ENCODE measurements around the gene DEGS2. TPM values are rescaled to one million over a fixed set of nuclear protein-coding genes. Genes with fewer than 3 reads are reported as not detected.

The DEGS2 gene
- total RNA-seq, 2 donors from 2014 or later: 0.18 TPM; not detected in 1

DNA sequence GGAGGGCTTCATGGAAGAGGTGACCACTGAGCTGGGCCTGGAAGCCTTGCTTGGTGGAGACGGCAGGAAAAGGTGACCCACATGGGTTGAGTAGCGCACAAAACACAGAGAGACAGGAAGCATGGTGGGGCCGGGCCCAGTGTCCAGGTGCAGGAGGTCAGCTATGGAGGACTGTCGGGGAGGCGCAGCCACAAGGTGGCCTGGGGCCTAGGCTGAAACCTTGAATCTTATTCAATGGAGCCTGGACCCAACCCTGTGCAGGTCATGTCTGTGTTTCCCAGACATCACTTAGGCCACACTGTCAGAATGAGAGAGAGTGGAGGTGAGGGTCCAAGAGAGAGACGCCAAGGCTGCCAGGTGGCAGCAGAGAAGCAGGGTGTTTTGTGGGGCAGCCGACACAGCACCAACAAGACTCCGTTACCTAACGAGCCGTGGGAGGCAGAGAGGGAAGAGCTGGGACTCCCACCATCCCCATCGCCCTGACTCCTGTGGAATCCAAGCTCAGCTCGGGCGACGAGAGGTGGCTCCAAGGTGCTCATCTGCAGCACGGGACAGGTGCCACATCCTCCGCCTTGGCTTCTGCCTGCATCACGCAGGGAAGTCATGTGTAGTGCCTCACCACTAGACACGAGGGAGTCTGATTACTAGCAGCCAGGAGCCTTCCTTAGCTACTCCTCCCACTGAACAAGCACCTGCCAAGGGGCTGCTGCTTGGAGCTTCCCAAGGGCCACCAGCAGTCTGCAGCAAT, 38.7 kb downstream of the DEGS2 start:
- DNase-seq (no peak), ATAC-seq (no peak)
- intact Hi-C loops (cut with DNase I): no loop called here

DNA sequence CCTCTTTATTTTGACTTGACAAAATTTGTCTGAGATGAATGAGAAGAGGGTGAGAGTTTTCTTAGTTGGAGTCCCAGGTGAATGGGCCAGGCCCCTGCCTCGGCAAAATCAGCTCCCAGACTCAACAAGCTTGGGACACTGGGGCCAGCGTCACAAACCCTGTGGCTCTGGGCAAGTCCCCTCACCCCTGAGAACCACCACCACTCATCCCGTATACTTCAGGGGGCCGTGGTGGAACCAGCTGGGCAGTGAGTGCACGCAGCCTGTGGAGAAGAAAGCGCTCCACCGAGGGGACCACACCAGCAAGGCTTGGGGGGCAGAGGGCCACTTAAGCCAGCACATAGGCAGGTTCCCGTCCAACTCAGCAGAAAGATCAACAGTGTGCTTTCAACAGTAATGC, 40.2 kb downstream of the DEGS2 start:
- intact Hi-C loops (cut with DNase I): no loop called here
- ATAC-seq (no peak), DNase-seq (no peak)

DNA sequence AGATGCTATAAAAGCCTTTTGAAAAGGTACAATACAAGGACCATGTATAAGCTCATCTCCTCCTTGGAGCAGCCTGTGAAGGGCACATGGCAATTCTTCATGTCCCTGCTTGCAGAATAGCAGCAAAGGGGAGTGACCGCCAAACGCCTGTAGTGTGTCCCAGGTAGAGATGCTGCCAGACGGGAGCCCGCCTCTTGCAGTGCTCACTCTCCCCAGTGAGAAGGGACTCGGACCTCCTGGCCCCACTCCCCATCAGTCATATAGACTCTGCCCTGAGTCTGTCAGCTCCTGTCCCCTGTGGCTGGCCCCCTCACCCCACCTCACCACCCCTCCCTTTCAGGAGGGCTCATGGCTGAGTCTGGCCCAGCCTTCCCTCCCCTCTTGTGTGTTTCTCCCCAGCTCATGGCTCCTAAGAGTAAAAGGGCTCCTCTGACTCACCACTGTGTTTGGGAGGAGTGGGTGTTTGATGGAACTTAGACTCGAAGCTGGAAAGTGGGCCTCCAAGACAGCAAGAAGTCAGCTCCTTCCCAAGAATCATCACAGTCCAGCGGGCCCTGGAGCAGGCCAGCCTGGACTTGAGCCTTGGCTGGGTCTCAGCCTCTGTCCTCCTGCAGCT, 40.9 kb downstream of the DEGS2 start:
- intact Hi-C loops (cut with DNase I): no loop called here
- no peak for ATAC-seq
- no peak for DNase-seq

DNA sequence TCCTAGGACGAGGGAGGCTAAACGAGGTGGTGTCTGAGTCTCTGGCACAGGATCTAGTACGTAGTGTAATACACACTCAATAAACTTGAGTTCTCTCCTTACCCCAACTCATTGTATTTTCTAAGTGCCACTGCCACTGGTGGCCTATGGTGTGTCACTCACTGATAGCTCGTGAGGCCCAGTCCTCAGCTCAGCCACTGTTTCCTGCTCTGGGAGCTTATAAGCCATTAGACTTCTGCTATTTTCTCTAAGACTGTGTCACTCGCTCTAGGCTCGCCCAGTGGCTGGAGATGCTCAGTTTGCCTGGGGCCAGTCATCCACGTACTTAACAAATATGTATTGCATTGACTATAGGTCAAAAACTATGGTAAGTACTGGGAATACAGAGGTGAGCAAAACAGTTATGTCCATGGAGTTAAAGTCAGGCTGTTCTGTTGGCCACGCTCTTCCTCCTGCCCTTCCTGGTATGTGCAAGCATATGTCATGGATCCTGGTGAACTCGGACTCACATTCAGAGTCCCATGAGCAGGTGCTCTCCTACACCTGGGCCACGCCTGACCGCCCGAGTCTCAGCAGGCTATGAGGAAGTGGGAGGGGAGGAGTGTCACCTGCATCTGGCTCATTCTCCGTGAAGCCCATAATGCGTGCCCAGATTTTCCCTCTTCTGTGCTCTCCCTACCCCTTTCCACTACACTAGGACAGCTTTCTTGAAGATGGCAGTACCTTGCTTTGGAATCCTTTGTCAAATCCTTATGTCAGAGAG, 41.6 kb downstream of the DEGS2 start:
- ATAC-seq: no peak
- no peak for DNase-seq
- intact Hi-C loops (cut with DNase I): no loop called here

DNA sequence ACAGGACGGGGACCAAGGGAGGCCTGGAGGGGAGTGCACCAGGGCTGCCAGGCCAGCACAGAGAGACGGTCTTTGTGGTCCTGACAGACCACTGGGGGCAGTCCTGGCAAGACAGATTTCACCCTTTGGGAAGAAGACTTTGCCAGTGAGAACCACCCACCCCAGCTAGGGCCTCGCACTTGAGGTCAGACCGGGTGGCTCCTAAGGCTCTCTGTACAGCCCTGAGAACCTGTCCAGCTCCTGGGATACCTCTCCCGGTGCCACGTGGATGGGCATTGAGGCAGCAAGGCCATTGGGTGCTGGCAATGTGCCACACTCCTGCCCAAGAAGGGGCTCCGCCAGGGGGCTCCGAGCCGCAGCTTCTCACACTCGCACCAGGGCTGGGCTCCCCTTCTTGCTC, 42.4 kb downstream of the DEGS2 start:
- ATAC-seq (no peak), DNase-seq (no peak)
- intact Hi-C loops (cut with DNase I): no loop called here

DNA sequence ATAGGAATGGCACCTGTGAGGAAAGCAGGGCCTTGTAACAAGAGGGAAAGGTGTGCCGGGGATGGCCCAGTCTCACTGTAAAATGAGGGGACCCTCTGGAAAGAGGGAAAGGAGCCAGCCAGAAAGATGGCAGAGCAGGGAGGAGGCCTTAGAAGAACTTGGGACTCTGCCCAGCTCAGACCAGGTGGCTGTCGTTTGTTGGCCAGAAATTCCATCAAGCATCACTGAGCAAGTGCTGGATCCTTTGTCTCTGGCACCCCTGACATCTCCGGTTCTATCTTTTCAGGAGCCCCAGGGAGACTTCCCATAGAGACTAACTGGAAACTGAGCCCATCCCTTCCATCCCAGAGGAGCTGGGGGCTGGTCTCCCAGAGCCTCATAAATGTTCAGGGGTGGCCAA, 43.3 kb downstream of the DEGS2 start:
- intact Hi-C loops (cut with DNase I): no loop called here
- no peak for DNase-seq
- no peak for ATAC-seq

DNA sequence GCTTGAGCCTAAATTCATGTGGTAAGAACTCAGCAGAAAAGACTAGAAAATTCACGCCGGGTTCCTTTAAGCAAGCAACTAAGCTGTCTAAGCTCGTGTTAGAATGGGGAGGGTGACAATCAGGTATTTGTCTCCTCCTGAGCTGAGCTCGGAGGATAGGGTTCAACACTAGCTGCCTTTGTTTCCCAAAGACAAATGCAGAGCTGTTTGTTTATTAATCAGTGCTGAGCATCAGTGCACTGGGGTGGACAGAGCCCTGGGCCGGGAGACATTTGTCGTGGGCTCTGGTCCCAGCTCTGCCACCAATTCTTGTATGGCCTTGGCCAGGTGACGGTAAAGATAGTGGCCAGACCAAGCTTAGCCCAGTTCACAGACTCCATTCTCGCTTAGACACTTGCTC, 43.7 kb downstream of the DEGS2 start:
- ATAC-seq (no peak), DNase-seq (no peak)
- intact Hi-C loops (cut with DNase I): no loop called here

DNA sequence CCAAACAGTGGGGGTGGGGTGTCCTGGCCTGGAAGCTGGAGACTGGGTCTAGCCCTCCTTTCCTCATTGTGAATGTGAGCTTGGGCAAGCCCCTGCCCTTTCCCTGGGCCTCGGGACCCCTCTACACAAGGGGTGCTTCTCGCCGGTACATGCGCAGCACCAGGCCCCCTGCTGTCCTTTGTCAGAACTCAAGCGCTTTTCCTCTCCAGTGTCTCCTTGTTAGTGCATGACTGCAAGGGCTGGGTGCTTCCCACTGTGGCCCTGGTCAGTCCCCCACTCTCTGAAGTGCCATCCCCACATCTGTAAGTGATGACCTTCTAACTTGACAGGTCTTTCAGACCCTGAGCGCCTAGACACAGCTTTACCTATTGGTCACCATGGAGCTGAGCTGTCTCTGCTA, 44.2 kb downstream of the DEGS2 start:
- intact Hi-C loops (cut with DNase I): no loop called here
- DNase-seq (no peak), ATAC-seq (no peak)

DNA sequence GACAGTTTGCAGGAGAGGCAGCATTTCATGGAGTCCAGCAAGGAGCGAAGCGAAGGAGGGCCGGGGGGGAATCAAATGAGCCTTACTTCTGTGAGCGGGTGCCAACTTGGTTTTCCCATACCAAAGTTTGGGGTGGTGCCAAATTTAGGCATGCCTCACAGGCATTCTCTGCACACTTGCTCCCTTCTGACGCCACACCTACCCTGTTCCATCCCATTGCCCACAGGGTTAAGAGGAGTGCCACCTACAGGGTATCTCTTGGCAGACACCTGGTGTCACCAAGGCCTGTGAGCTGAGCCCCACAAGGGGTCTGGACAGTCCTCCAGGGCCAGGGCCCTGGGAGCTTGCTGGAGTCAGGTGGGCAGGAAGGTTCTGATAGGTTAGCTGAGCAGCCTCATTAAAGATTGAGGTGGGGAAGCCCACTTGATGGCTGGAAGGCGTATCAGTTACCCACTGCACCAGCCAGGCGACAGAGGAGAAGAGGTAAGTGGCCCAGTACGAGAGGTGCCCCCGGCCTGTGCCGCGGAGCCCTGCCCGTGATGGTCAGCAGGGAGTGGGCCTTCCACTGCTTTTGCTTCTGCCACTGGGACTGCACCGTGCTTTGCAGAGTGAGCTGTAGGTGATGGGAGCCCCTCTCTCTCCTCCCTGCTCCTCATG, 45.2 kb downstream of the DEGS2 start:
- intact Hi-C loops (cut with DNase I): no loop called here
- DNase-seq (no peak), ATAC-seq (no peak)

DNA sequence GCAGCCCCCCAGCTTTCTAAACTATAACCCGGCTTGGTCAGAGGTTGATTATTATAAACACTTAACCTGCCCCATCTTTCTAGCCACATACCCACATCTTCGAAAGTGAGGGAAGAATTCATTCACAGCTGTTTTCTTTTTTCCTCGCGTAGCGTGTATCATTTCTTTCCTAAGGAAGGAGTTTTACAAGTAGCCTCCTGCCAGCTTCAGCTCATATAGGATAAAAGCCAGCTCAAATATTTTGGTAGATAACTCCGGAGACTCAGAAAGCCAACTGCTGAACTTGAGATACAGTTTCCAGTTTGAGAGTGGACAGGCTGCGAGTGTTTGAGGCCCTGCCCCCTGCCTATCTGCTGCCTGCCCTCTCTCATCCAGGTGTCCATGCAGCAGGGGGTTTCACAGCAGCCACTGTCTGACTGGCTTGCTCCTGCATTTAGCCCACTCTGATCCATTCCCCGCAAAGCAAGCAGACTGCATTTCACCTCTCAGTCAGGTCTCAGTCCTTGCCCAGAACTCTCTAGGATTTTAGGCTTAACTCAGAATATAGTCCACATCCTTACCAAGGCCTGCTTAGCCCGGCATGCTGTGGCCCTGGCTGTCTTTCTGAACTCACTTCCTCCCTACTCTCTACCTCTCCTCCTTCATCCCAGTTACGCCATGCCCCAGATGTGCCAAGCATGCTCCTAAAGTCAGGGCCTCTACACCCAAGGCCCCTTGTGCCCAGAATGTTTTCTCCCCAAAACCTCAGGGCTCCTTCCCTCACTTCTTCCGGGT, 47.3 kb downstream of the DEGS2 start:
- no peak for ATAC-seq
- no peak for DNase-seq
- intact Hi-C loops (cut with DNase I): no loop called here

DNA sequence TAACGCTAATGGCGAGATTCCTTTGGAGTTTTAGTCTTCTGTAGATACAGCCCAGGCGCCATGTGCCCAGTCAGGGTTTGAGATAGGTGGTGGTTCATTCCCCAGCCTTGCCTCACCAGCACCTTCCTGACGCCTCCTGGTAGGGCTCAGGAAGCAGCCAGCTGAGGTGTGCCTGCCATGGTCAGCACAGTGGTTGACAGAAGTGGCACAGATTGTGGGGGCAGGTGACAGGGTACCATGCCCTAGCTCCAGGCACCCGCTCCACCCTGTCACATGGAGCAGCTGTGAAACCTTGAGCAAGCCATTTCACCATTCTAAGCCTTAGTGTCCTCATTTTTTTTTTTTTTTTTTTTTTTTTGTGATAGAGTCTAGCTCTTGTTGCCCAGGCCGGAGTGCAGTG, 48.6 kb downstream of the DEGS2 start:
- ATAC-seq (no peak), DNase-seq (no peak)
- intact Hi-C loops (cut with DNase I): no loop called here

DNA sequence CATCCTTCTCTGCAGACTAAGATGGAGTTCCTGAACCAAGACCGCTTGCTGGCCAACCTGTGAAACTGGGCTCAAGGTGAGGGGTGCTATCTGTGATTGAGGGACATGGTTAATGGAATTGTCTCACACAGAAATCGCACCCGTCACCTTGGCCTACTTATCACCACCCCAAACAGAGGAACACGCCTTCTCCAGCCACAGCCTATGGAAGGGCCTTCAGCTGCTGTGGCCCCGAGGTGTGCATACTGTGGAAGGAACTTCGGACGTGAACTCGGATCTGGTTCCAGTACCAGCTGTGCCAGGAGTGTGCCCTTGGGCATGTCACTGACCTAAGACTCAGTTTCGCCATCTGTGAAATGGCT, 49.9 kb downstream of the DEGS2 start:
- ATAC-seq (no peak), DNase-seq (no peak)
- intact Hi-C loops (cut with DNase I): loop anchor here (5.0 kb wide), 2 partner anchors 83 to 127 kb away; no protein-coding TSS in a partner anchor

DNA sequence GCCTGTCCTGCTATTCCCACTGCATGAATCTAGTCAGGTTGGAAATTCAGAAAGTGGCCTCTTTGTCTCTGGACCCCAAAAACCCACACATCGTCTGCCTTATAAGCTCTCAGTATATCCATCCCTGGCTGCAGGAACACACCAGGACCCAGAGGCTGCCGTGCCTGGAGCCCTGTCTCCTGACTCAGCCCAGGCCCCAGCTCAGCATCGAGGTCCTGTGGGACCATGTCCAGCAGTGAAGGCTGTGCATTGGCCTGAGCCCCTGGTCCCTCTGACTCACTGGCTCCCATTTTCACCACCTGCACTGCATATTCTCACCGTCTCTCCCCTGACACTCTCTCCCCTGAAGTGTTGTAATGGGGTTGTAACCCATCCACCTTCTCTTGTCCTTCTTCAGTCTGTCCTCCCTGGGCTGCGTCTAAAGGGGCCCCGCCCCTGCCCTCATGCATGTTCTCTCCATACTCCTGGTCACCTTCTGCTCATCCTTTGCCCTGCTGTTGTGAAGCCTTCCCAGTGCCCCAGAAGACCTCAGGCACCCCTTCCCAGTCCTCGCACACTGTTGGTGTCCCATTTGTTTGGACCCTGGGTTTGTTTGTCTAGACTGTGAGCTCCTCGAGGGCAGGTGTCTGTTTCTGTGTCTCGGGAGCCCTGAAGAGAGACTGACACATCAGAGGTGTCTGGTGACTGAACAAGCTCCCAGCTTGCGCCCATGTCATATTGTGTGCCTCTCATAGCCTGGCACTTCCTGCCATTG, 50.4 kb downstream of the DEGS2 start:
- peak; percentile 21 to 41 for ATAC-seq
- DNase-seq: no peak
- intact Hi-C loops (cut with DNase I): loop anchor here (1.0 to 5.0 kb wide), 3 partner anchors 83 to 127 kb away; no protein-coding TSS in a partner anchor

DNA sequence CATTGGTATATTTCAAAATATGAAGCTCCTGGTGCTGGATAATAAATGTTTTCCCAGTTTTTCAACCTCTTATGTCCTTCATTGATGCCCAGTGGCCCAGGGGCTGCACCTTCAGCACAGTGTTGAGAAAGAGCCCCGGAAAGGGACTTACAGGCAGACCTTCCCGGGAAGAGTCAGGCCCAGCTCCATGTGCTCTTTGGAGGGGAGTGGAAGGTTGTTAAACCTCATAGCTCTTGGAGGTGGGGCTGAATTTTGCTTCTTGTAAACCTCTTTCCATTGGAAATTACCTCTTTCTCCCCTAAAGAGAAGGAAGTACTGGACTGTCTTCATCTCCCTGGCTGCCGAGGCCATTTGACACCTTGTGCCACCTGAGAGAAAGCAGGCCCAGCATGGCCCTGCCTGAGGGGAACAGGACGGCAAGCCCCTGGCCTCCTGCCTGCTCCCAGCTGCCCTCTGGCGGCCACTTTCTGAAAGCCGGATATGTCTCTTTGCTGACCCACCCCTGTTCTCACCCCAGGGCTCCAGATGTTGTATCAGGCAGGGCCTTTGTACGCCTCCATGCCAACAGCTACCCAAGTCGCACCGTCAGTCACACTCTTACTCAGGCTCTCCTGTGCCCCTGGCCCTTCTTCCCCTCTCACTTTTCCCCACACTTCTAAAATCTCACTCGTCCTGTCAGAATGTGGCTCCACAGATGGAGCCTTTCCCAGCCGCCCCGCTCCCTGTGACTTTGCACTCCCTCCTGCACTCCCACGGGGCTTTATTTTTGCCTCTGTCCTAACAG, 51.2 kb downstream of the DEGS2 start:
- intact Hi-C loops (cut with DNase I): loop anchor here (1.0 to 5.0 kb wide), 3 partner anchors 84 to 126 kb away; no protein-coding TSS in a partner anchor
- peak; percentile 88 for DNase-seq
- ATAC-seq: peak; percentile 78 to 87

DNA sequence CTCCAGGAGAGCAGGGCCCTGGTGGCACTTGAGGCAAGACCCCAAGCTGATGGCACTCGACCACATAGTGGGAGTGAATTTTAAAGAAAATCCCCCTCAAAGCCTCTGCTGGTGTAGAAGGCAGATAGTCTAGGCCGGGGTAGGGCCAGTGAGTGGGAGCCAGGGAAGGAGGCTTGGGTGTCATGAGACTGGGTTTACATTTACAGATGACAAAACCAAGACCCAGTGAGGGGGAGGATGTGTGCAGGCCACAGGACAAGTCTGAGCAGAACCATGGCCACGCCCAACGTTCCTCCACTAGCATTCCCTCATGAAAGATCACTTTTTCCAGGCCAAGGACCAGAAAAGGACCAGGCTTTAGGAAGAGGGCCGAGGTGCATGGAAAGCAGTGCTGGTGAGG, 52.2 kb downstream of the DEGS2 start:
- no peak for DNase-seq
- ATAC-seq: no peak
- intact Hi-C loops (cut with DNase I): loop anchor here (5.0 kb wide), 2 partner anchors 85 to 125 kb away; no protein-coding TSS in a partner anchor

DNA sequence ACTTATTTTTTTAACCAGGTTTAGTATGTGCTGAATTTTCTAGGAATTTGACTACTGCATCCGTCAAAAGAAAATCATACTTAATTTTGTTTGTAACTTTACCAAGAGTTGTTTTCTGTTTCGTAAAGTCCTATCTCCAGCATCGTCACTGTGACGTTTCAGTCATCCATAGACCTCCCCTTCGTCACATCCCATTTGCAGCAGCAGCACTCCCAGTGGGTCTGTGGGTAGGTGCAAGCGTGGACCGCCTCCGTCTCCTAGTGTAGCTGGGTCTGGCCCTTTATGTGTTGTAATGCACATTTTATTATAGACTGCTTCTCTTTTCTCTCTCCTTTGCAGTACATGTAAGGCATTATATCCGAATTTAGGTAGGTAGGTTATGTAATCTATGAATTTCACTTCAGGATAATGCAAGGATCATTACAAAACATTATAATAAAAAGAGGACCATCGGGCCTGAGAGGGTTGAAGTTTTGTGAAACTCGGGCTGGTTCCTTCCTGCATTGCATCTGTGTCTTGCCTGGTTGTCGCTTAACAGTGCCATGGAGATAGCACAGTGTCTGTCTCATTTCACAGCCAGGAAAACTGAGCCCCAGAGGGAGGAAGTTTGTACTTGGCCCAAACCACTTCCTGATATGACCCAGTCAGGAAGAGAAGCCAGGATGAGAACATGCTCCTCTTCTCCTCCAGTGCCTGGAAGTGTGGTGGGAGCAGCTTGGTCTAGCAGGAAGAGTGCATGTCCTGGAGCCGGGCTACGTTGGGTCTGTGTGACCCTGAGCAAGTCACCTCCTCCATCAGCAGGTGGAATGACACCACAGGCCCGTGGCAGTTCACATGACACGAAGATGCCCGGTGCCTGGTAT, 53.0 kb downstream of the DEGS2 start:
- intact Hi-C loops (cut with DNase I): loop anchor here (5.0 kb wide), 2 partner anchors 86 to 124 kb away; no protein-coding TSS in a partner anchor
- DNase-seq (no peak), ATAC-seq (peak; percentile 4 to 53)
